NCI-H345 treated with DMSO at 0.1 percent for 48 hours (cell line): Measurements from ENCODE around the gene CCT3.

ENCODE experiments used
- DNase-seq: peaks from one replicate; lab custom pipeline; 2025; ENCODE audit not compliant: unreplicated experiment; lab: John Stamatoyannopoulos, UW

CCT3 gene

GRCh38 chr1:156282479-156283222 is 55.4 kb downstream of the CCT3 start, which contains the start of gene SMG5:
SMG5 (minus strand) TSS chr1:156282825; CDS start chr1:156282680, 145 bp downstream.
- peak; percentile 100 for DNase-seq

- peak; percentile 84 for DNase-seq
Measured at GRCh38 chr1:156281693-156282478, 56.2 kb downstream of the CCT3 start.

- no peak for DNase-seq
Measured at GRCh38 chr1:156281281-156281680, 56.8 kb downstream of the CCT3 start.

GRCh38 chr1:156279837-156280236 is 58.3 kb downstream of the CCT3 start:
- DNase-seq = no peak

GRCh38 chr1:156276966-156277381 is 61.1 kb downstream of the CCT3 start:
- no peak for DNase-seq

- no peak for DNase-seq
Measured at GRCh38 chr1:156276532-156276931, 61.6 kb downstream of the CCT3 start.

GRCh38 chr1:156270314-156270713 is 67.8 kb downstream of the CCT3 start:
- DNase-seq = no peak

- DNase-seq = no peak
Measured at GRCh38 chr1:156268336-156268735, 69.8 kb downstream of the CCT3 start.

- no peak for DNase-seq
Measured at GRCh38 chr1:156266051-156266450, 72.0 kb downstream of the CCT3 start.

- no peak for DNase-seq
Measured at GRCh38 chr1:156263288-156263655, 74.8 kb downstream of the CCT3 start.

GRCh38 chr1:156262461-156263287 is 75.4 kb downstream of the CCT3 start:
- DNase-seq = no peak

GRCh38 chr1:156260896-156261295 is 77.2 kb downstream of the CCT3 start:
- DNase-seq = no peak

- no peak for DNase-seq
Measured at GRCh38 chr1:156259805-156260204, 78.3 kb downstream of the CCT3 start.
